Activated T-helper 9 cell treated with anti-CD3 and anti-CD28 coated beads, Interleukin-2, amount 50 U/mL, for 16 hours (primary cell): ENCODE data around the gene RASGRF1.

ENCODE experiments used
- DNase-seq: peaks from one replicate; pipeline ENCODE4 v3.0.0-alpha.2; 2020; ENCODE audit warnings: low read depth

Gene RASGRF1

DNA sequence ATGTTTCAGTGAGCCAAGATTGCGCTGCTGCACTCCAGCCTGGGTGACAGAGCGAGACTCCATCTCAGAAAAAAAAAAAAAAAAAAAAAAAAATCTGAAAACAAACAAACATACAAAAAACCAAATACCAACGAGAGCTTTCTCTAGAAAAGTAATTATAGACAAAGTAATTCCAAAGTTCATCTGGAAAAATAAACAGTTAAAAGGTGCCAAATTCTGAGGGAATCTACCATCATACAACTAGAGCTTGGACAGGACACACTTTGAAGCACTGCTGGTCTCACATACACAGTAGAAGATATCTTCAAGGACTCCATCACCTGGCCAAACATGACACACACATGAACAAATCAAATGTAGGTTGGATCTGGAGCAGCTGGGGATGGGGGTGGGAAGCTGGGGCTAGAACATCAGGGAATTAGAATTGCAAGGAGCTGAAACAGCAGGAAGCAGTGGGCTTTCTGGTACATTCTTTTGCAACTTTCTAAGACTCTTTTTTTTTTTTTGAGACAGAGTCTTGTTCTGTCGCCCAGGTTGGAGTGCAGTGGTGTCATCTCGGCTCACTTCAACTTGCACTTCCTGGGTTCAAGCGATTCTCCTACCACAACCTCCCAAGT, 104.6 kb downstream of the RASGRF1 start:
- DNase-seq: no peak

DNA sequence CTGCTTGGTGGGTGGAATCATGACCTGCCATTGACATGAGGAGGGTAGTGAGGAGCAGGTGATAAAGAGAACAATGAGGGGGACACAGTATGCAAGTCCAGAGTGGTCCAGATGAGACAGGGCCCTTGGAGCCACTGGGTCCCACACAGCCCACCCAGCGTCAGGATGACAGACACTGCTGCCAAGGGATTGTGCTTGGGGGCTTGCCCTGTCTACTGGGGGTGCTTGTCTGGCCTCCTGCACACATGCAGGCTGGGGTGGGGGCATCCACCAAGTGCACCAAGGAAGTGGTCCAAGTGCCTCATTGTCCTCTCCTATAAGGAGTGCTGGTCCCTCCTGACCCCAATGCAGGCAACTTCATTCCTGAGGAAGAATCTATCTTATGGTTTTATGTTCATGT, 106.5 kb downstream of the RASGRF1 start:
- DNase-seq: no peak

DNA sequence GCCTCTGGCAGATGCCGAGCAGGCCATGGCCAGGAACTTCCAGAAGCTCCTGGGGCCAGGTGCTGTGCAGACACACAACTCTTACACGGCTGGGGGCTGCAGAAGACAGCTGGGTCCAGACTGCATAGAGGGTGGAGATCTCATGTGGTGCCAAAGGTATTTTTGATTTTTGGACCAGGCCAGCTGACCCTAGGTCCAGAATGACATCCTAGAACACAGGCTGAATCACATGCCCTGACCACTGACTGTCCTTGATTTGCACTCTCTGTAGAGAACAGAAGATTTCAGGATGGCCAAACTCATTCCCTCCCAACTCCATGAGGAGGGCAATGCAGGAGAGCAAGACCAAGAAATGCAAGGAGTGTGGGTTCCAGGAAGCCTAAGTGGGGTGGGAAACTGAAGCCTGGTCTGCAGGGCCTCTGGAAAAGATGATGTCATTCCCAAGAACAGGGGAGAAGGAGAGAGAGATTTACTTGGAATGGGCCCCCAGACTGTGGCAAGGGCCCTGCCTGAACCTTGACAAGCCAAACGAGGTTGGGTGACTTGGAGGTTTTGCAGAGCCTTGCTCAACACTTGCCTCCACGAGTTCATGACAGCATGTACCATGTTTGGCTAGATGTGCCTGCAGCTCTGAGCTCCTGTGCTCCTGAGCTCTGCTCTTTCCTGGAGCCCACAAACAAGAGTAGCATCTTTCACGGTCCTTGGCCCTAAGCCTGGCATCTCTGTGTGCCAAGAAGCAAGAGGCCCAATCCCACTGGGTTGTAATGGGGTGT, 107.2 kb downstream of the RASGRF1 start:
- DNase-seq: no peak

DNA sequence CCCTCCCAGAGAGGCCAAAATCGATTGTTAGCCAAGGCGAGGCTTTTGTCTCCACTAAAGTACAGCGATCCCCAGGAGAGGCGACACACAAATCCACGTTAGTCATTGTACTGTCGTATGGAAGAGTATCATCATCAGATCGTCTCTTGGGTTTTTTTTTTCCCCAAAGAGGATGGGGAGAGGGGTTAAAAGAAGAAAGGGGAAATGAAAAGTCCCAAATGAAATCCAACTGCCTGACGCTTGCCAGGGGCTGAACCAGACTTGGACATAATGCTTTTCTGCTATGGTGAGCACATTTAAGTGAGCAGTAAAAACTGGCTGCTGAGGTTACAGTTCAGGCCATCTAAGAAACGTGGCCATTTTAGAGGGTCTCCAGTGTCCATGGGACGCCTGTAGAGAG, 107.8 kb downstream of the RASGRF1 start:
- DNase-seq: no peak

DNA sequence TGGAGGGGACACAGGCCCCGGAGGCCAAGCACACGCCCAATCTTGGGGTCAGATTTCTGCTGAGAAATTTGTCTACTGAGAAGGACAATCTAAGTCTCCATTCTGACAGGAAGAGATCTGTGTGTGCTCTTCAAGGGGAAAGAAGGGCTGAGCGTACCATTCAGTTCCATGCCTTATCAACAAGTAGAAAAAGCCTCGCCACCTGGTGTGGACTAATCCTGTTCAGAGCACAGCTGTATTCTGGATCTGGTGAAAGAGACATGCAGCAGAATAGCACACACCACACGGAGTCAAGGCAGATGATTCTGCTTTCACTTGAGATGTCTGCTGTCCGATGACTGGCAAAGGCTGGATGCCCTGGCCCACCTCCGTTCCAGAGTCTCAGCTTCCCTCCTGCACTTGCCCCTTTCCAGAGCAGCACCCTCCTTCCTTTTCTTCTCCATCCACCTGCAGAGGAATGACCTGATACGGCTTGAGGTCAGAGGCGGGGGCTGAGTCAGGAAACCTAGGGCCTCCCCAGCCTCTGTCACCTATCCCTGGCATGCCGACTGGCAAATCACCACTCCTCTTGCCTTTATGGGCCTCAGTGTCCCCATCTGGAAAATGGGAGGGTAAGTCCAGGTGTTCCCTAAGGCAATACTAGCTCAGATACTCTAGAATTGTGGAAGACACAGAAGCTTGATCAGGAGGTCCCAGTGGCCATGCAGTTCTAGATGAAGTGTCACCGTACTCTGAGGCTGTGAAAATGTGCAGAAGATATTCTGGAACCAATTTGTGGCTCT, 108.9 kb downstream of the RASGRF1 start:
- DNase-seq: no peak

DNA sequence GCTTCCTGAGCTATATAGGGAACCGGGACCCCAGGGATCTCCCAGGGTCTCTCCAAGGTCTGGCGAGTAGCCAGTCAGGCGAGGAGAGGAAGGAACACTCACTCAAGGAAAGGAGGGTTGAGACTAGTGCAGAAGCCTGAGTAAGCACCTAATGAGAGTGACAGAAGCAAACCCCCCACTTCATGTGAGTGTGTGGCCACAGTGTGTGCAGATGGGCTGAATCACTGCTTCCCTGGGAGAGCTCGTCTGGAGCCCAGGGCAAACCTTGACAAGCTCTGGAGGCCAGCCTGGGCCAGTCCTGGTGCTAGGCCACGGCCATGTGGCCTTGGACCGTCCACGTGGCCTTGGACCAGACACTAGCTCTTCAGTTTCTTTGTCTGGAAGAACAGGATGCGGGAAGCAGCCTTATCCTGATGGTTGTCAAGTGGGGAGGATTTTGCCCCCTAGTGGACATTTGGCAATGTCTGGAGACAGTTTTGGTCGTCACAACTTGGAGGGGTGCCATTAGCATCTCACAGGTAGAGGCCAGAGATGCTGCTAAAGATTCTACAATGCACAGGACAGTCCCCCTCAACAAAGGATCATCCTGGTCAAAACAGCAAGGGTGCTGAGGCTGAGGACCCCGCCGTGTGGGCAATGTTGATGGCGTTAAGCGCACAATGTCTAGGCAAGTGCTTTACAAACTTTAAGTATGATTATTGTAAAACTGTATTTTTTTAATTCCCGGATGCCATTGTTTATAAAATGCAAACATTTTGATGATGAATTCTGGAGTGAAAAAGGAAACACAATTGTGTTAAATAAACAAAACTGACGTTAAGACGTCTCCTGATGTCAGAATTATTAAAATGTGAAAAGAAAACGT, 110.9 kb downstream of the RASGRF1 start:
- no peak for DNase-seq

DNA sequence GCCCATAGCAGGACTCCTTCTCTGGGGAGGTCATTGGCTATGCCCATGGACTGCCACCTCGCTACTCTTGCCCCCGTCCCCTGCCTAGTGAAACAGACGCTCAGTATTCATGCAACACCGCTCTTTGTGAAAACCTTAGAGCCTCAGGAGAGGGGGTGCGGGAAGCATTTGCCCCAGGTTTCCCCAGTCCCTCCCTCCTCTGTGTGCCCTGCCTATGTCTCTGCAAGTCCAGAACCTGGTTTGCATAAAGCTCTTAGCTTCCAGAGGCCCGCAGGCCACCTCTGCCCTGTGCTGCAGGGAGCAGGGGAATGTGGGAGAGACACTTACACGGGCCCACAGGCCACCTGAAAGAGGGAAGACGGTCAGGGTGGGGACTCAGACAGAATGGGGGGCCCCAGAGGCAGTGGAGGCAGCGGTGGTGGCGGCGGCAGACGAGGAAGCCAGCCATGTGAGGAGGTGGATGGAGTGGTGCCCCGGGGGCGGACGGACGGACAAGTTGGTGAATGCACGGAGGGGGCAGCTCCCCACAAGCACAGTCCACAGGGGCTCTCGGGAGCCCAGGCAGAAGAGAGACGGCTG, 111.9 kb downstream of the RASGRF1 start:
- DNase-seq: no peak

DNA sequence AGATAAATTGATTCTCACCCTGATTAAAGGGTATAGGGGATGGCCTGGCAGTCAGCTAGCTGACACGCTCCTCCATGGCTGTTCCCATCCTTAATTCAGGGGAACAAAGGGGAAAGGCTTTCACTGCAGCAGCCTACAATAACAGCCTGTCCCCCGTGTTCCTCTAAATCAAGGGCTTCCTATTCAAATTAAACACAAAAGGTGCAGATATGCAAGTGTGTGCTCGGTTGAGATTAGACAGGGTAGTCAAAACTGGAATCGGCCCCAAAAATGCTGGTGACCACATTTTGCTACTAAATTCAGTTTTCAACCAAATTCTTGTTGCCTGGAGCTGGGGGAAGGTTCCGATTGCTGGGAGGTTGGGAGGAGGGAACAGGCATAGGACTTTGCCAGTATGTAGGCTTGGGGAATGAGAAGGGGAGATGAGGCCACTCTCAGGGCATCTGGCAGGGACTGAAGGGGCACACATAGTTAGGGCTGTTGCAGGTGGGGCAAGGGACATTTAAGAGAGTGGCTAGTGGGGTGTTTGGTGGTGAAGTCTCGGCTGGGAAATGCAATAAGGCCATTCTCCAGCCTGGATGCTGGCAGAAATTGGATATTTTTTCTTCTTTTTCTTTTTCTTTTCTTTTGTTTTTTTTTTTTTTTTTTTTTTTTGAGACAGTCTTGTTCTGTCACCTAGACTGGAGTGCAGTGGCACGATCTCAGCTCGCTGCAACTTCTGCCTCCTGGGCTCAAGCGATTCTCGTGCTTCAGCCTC, 112.8 kb downstream of the RASGRF1 start:
- no peak for DNase-seq

DNA sequence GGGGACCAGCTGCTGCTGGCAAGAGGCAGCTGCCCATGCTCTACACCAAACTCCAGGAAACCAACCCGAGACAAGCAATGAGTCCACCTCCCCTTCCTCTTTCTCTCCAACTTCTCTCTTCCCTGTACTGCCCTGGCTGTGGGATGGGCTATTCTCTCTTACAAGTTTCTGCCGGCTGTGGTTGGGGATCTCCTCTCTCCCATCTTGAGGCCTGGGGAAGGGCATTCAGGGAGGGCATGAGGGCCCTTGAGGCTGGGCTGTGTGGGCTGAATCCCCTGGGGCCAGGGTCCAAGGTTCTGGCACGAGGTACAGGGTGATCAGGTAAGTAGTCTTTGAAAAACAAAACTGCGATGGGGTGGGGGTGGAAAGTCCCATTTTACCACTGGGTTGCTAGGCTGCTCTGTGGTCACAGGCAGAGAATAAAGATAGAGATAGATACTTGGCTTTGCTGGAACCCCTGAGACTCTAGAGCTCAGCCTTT, 113.4 kb downstream of the RASGRF1 start:
- no peak for DNase-seq

DNA sequence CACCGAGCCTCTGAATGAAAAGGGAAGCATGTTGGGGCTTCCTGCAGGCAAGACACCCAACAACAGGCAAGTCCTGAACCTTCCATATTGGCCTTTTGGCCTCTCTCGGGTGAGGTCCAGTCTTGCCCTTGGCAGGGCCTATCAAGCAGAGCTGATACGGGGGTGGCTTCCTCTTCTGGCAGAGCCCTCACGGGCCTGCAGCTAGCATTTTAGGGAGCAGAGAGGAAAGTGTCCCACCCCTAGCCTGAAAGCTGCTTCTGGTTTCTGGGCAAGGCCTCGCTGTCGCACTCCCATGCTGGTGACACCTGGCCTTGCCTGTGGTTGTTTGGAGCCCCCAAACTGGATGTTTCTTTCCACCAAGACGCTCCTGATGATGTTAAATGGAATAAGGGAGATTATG, 113.9 kb downstream of the RASGRF1 start:
- DNase-seq: no peak

DNA sequence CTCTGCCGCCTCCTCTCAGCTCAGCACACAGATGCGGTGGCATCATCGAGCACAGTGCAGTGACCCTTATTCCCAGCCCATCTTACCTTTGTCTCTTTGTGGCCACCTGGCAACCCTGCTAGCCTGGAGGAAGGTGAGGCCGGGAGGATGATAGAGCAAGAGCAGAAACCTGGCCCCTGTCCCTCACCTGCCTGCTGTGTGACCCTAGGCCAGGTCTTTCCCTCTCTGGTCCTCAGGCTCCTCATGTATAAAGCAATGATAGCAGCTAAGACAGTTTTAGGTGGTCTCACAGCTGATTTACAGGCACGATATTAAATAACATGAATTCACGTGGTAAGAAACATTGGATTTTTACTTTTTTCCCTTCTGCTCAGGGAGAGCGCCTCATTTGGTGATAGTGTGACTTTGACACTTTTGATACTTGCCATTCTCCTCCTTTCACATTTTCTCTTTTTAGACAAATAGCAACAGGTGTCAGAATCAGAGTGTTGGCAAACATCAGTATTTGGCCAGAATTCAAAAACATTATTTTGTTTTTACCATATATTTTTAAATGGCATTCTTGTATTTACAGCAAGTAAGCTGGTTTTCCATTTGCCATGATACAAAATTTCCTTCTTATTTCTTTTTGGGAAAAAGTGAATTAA, 116.2 kb downstream of the RASGRF1 start:
- no peak for DNase-seq

DNA sequence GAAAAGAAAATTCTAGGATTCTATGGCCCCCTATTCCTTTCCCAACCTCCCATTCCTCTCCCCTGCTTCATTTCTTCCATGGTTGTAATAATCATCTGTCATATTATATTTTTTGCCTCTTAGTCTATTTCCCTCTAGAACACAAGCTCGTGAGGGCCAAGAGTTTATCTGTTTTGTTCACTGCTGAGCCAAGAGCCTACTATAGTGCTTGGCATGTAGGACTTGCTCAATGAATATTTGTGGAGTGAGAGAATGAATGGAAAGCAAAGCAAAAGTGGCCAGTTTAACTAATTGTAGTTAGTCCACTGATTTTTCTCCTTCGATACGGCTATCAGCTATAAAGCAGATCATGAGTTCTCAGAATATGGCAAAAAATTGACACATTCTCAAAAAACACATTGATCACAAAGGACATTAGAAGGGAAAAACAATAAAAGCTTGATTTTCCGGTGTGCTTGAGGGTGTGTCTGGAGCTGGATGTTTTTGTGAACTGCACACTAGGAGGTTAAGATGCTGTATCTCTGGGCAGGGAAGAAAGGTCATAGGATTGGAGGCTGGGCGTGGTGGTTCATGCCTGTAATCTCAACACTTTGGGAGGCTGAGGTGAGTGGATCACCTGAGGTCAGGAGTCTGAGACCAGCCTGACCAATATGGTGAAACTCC, 120.8 kb downstream of the RASGRF1 start:
- no peak for DNase-seq

DNA sequence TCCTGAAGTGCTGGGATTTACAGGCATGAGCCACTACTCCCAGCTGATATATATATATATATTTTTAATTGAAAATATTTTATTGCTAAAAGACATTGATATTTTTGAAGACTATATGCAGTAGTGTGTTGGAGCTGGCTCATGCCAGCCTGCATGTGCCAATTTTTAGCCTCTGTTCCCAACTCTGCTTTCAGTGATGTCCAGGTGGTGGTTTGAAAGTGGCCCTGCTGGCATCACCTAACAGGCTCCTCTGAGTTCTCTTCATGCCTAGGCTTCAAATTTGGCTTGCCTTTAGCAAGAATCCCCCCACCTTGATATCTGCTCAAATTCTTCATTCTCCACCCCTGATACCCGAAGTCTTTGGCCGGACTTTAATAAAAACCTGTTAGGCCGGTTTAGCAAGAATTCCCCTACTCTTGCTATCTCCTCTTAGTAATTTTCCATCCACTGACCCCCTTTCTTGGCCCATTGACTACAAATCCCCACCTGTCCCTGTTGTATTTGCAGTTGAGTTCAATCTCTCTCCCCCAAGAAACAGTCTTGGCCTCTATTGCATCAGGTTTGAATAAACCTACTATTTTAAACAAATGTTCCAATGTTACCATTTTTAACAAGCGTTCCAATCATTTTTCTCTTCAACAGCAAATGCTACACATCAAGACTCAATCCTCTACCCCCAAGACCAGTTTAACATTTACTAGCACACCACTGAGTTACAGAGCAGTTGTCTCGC, 121.9 kb downstream of the RASGRF1 start:
- DNase-seq: no peak

DNA sequence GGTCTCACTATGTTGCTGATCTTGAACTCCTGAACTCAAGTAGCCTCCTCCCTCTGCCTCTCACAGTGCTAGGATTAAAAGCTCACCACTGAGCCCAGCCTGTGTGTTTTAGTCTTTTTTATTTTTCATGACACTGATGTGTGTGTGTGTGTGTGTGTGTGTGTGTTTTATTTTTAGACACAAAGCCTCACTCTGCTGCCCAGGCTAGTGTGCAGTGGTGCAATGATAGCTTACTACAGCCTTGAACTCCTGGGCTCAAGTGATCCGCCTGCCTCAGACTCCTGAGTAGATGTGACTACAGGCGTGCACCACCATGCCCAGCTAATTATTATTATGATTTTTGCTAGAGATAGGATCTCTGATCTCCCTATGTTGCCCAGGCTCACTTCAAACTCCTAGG, 122.5 kb downstream of the RASGRF1 start:
- DNase-seq: no peak

DNA sequence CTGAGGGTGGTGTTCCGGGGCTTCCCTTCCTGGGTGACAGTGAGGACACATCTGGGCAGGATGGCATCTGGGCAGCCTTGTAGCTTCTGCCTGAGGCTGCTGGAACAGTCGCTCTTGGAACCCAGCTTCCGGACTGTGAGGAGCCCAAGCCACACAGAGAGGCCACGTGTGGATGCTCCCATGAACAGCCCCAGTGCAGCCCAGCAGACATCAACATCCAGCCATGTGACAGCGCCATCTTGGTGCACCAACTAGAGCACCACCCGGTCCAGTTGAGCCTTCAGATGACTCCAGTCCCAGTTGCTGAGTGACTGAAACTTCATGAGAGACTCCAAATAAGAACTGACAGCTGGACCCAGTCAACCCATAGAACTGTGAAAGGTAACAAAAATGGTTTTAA, 130.3 kb downstream of the RASGRF1 start:
- no peak for DNase-seq

DNA sequence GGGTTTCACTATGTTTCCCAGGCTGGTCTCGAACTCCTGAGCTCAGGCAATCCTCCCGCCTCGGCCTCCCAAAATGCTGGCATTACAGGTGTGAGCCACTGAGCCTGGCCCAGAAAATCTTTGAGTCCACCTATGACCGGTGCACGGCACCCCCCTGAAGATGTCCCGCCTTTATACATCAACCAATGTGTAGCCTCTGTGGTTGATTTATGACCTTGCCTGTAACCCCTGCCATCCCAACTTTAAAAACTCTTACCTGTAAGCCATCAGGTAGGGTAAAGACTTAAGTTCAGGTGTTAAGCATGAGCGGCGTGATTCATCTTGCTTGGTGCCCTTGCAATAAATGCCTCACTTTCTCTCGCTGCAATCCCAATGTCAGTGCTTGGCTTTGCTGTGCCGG, 131.2 kb downstream of the RASGRF1 start:
- no peak for DNase-seq

DNA sequence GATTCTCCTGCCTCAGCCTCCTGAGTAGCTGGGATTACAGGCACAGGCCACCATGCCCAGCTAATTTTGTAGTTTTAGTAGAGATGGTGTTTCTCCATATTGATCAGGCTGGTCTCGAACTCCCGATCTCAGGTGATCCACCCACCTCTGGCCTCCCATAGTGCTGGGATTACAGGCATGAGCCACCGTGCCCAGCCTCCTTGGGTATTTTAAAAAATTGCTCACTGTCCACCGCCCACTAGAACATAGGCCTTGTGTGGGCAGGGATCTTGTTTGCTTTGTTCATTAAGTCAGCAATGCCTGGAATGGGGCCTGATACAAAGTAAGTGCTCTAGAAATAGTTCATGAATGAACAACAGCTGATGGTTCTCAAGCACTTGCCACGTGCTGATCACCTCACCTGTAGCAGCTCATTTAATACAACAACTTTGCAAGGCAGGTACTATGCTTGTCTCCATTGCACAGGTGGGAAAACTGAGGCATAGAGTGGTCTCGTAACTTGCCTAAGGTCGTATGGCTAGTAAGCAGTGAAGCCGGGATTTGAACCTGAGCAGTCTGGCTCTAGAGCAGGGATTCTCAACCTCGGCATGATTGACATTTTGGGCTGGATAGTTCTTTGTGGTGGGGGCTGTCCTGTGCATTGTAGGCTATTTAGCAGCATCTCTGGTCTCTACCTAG, 133.0 kb downstream of the RASGRF1 start:
- no peak for DNase-seq

DNA sequence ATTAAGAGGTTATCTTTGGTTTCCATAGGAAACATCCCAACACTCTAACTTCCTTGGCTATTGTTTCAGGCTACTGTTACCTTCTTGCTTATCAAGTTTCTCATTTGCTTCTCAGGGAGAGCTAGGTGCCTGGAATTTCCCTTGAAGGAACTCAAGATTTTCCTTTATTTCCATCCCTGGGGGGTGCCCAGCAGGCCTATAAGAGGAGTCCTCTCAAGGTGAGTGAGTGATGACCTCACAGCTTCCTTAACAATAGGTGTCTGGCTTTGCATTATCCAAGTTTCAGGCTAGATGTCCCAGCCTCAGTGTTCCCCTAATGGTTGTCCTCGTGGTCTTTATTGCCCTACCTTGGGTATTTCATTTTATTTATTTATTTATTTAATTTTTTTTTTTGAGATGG, 133.6 kb downstream of the RASGRF1 start:
- no peak for DNase-seq

DNA sequence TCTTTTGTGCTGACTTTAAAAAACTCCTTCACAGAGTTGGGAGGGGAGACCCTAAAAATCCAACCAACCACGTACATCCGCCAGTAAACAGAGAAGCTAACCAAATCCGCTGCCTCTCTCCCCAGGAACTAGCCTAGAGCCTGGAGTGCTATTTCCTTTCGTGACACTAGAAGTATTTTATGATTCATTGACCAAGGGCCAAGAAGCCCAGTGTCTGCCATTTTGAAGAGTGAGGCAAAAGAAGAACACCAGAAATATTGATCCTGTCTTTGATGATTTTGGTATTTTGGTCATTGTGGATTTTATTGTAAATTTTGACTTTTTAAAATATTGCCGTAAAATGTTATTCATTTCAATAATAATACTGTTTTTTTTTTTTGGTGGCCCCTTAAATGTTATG, 135.2 kb downstream of the RASGRF1 start:
- no peak for DNase-seq
